HUES64 (cell line): ENCODE data around the gene TAPT1.
"Not testable (repeated sequence)": the region's sequence is repeated elsewhere in the genome, so short reads cannot be mapped to it uniquely, and the experiment has no call there.

Source experiments
- H3K27ac ChIP-seq: 2 replicates; pipeline ENCODE4 v1.7.0; 2013; ENCODE audit warnings: low read depth, low read length, inconsistent platforms
- H3K27me3 ChIP-seq: 2 replicates; pipeline ENCODE4 v1.6.1; 2013; ENCODE audit warnings: mild to moderate bottlenecking, low read length; ENCODE audit not compliant: insufficient read depth
- H3K36me3 ChIP-seq: 2 replicates; pipeline ENCODE4 v1.6.1; 2013; ENCODE audit warnings: mild to moderate bottlenecking, low read length; ENCODE audit not compliant: insufficient read depth
- H3K4me1 ChIP-seq: 2 replicates; pipeline ENCODE4 v1.6.1; 2013; ENCODE audit warnings: mild to moderate bottlenecking, low read length, moderate library complexity; ENCODE audit not compliant: insufficient read depth
- H3K4me3 ChIP-seq: 2 replicates; pipeline ENCODE4 v1.5.1; 2013; ENCODE audit warnings: mild to moderate bottlenecking, low read length, moderate library complexity
- H3K9ac ChIP-seq: 2 replicates; pipeline ENCODE4 v1.6.1; 2013; ENCODE audit warnings: mild to moderate bottlenecking, low read depth, low read length
- H3K9me3 ChIP-seq: 2 replicates; pipeline ENCODE4 v1.6.1; 2013; ENCODE audit warnings: low read depth, low read length; ENCODE audit not compliant: insufficient read depth
- WGBS: fragments of 150-250, 120-280 bp; methylation state at CpG from one replicate; pipeline ENCODE4 v1.1.7; 2013; ENCODE audit warnings: missing lambda C conversion rate; 5-methylcytosine and 5-hydroxymethylcytosine counted together

Gene TAPT1

GRCh38 chr4:16194798-16195197 lies 31.5 kb downstream of the TAPT1 start:
- H3K9me3 ChIP-seq, H3K27ac ChIP-seq, H3K27me3 ChIP-seq, H3K4me3 ChIP-seq, H3K9ac ChIP-seq: not testable (repeated sequence)
- peaks cover 16% of the 10 kb centered on the region for H3K36me3 ChIP-seq
- 97% methylated on average over 4 of the region's 4 CpGs for WGBS
- H3K4me1 ChIP-seq = peaks cover 31% of the 10 kb centered on the region

DNA sequence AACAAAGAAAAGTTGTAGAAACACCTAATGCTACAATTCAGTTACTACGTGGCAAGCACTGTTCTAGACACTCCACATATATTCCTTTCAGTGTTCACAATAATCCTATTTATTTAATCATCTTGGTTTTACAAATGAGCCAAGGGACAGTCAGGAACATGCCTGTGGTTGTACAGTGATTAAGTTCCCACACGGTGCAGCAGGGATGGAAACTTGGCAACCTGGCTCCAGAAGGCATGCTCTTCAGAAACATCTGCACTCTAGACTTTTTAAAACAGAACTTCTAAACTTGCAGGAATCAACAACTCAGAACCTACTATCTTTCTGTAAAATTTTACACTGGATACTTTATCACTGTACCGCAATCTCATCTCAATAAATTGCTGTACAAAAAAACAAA lies 32.1 kb downstream of the TAPT1 start:
- H3K4me3 ChIP-seq = no peak overlapping the region
- peaks cover 21% of the 10 kb centered on the region for H3K36me3 ChIP-seq
- H3K27ac ChIP-seq = no peak overlapping the region
- no peaks in the 10 kb centered on the region for H3K27me3 ChIP-seq
- no peaks in the 10 kb centered on the region for H3K9me3 ChIP-seq
- peaks cover 31% of the 10 kb centered on the region for H3K4me1 ChIP-seq
- 92% methylated on average over 3 of the region's 3 CpGs for WGBS
- no peak overlapping the region for H3K9ac ChIP-seq

- H3K36me3 ChIP-seq = peaks cover 23% of the 10 kb centered on the region
- H3K27me3 ChIP-seq = no peaks in the 10 kb centered on the region
- H3K9ac ChIP-seq = no peak overlapping the region
- 94% methylated on average over 5 of the region's 5 CpGs for WGBS
- peaks cover 19% of the 10 kb centered on the region for H3K4me1 ChIP-seq
- H3K4me3 ChIP-seq = no peak overlapping the region
- no peaks in the 10 kb centered on the region for H3K9me3 ChIP-seq
- no peak overlapping the region for H3K27ac ChIP-seq
These were observed 33.4 kb downstream of the TAPT1 start for GRCh38 chr4:16192631-16193518.

- Histone ChIP-seq H3K9ac (no peak overlapping the region), H3K4me1 (peaks cover 13% of the 10 kb centered on the region), H3K9me3 (no peaks in the 10 kb centered on the region), H3K27ac (no peak overlapping the region), H3K36me3 (peaks cover 30% of the 10 kb centered on the region), H3K4me3 (no peak overlapping the region), H3K27me3 (no peaks in the 10 kb centered on the region)
- WGBS = 94% methylated on average over 2 of the region's 2 CpGs
These were observed 34.2 kb downstream of the TAPT1 start for GRCh38 chr4:16192057-16192456.

DNA sequence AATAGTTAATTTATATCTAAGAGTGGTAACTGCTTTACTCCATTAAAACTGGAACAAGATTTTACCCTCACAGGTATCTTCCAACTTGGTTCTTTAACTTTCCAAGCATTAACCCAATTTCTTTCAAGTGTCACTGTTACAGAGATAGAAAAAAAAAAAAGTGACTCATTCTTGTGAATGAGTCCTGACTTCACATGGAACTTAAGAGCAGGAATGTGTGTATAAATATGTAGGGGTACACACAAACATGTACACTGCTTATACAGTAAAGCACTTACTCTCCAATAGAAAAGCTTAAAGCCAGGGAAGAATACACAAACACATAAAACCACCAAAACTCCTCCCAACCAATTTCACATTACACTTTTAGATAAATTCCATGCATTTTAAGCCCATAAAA lies 38.8 kb downstream of the TAPT1 start:
- H3K4me3 ChIP-seq = no peak overlapping the region
- H3K36me3 ChIP-seq = peaks cover 46% of the 10 kb centered on the region

GRCh38 chr4:16186986-16187385 lies 39.3 kb downstream of the TAPT1 start:
- Histone ChIP-seq H3K27me3 (no peaks in the 10 kb centered on the region), H3K9me3 (no peaks in the 10 kb centered on the region), H3K4me1 (no peaks in the 10 kb centered on the region), H3K36me3 (peaks cover 46% of the 10 kb centered on the region), H3K4me3 (no peak overlapping the region), H3K27ac (no peak overlapping the region), H3K9ac (no peak overlapping the region)
- WGBS = 100% methylated on average over 1 of the region's 1 CpG

More for the DNA sequence above, 38.8 kb downstream of the TAPT1 start:
- H3K27ac ChIP-seq = no peak overlapping the region
- H3K27me3 ChIP-seq = no peaks in the 10 kb centered on the region
- H3K9me3 ChIP-seq = no peaks in the 10 kb centered on the region
- H3K4me1 ChIP-seq = no peaks in the 10 kb centered on the region
- H3K9ac ChIP-seq = no peak overlapping the region

- H3K27me3 ChIP-seq = no peaks in the 10 kb centered on the region
- peaks cover 27% of the 10 kb centered on the region for H3K36me3 ChIP-seq
- H3K4me1 ChIP-seq = peaks cover under 1% of the 10 kb centered on the region; the same call in 1 of the 2 replicates
- H3K4me3 ChIP-seq = no peak overlapping the region
- H3K9me3 ChIP-seq = no peaks in the 10 kb centered on the region
- H3K9ac ChIP-seq = no peak overlapping the region
- H3K27ac ChIP-seq = no peak overlapping the region
- WGBS = 100% methylated on average over 1 of the region's 2 CpGs
These were observed 42.7 kb downstream of the TAPT1 start for GRCh38 chr4:16183604-16184003.

- H3K9ac ChIP-seq = no peak overlapping the region
- no peak overlapping the region for H3K27ac ChIP-seq
- WGBS = 91% methylated on average over 6 of the region's 6 CpGs
- H3K9me3 ChIP-seq = no peaks in the 10 kb centered on the region
- no peaks in the 10 kb centered on the region for H3K27me3 ChIP-seq
- H3K4me3 ChIP-seq = no peak overlapping the region
- peaks cover 10% of the 10 kb centered on the region; the same call in 1 of the 2 replicates for H3K4me1 ChIP-seq
- peaks cover 9% of the 10 kb centered on the region for H3K36me3 ChIP-seq
These were observed 49.6 kb downstream of the TAPT1 start for GRCh38 chr4:16176621-16177020.

GRCh38 chr4:16171831-16172230 lies 54.4 kb downstream of the TAPT1 start:
- Histone ChIP-seq H3K4me3 (no peak overlapping the region), H3K27me3 (no peaks in the 10 kb centered on the region), H3K9me3 (no peaks in the 10 kb centered on the region), H3K9ac (no peak overlapping the region), H3K36me3 (peaks cover 16% of the 10 kb centered on the region), H3K4me1 (peaks cover 13% of the 10 kb centered on the region; the same call in 1 of the 2 replicates), H3K27ac (no peak overlapping the region)
- 97% methylated on average over 7 of the region's 7 CpGs for WGBS

DNA sequence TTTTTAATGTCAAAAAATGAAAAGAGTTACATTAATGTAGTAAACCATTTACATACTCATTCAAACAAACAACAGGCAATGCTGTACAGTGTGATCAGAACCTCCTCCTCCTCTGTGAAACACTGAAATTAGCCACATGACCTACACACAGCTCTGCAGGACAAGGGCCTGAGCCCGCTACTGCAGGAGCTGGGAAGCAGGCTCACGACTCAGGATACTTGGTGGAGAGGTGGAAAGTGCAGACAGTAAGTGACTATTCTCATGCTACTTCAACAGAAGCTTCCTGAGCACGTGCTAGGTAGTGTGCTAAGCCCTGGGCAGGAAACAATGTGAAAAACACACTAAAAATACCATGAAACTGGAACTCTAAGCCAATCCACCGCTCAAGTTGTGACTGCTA lies 56.8 kb downstream of the TAPT1 start:
- no peak overlapping the region for H3K4me3 ChIP-seq
- H3K9ac ChIP-seq = no peak overlapping the region
- peaks cover 35% of the 10 kb centered on the region for H3K36me3 ChIP-seq
- H3K27me3 ChIP-seq = no peaks in the 10 kb centered on the region
- H3K27ac ChIP-seq = no peak overlapping the region
- H3K9me3 ChIP-seq = no peaks in the 10 kb centered on the region
- peaks cover 13% of the 10 kb centered on the region; the same call in 1 of the 2 replicates for H3K4me1 ChIP-seq
- 83% methylated on average over 4 of the region's 4 CpGs for WGBS

- 61% methylated on average over 3 of the region's 3 CpGs for WGBS
- H3K4me1 ChIP-seq = peaks cover 13% of the 10 kb centered on the region; the same call in 1 of the 2 replicates
- no peak overlapping the region for H3K4me3 ChIP-seq
- no peaks in the 10 kb centered on the region for H3K9me3 ChIP-seq
- H3K27me3 ChIP-seq = no peaks in the 10 kb centered on the region
- no peak overlapping the region for H3K9ac ChIP-seq
- peaks cover 36% of the 10 kb centered on the region for H3K36me3 ChIP-seq
- no peak overlapping the region for H3K27ac ChIP-seq
These were observed 57.4 kb downstream of the TAPT1 start for GRCh38 chr4:16168710-16169388.
